NCI-H1694 treated with DMSO at 0.1 percent for 48 hours (cell line): ENCODE data around the gene C1QTNF2.
A peak's percentile ranks its signal among the peaks of the same experiment; 100 is the strongest.
"Not testable (repeated sequence)": the region's sequence is repeated elsewhere in the genome, so short reads cannot be mapped to it uniquely, and the experiment has no call there.

Experiments used
- DNase-seq: peaks from one replicate; lab custom pipeline; 2025; lab: John Stamatoyannopoulos, UW

The C1QTNF2 gene

DNA sequence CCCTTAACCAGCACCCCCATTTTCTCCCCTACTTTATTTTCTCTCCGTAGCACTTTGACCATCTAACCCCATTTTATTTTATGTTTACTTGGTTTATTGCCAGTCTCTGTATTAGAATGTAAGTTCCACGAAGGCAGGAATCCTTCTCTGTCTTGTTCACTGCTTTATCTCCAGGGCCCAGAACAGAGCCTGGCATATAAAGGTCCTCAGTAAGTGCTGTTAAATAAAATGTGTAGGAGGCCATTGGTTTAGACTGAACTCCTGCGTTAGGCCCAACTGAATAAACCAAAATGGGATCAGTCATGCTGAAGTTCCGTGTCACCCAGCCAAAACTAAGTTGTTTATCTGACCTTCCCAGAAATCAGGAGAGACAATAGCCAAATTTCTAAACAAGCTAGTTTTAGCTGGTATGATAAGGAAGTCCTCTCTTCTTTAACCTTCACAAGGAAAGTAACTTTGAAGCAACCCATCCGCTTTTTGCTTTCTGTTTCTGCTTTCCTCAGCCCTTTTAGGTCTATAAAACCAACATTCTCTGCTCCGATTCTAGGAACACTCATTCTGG, 29.0 kb downstream of the C1QTNF2 start:
- DNase-seq: no peak

- not testable (repeated sequence) for DNase-seq
These were observed 29.9 kb downstream of the C1QTNF2 start for GRCh38 chr5:160340513-160340912.

DNA sequence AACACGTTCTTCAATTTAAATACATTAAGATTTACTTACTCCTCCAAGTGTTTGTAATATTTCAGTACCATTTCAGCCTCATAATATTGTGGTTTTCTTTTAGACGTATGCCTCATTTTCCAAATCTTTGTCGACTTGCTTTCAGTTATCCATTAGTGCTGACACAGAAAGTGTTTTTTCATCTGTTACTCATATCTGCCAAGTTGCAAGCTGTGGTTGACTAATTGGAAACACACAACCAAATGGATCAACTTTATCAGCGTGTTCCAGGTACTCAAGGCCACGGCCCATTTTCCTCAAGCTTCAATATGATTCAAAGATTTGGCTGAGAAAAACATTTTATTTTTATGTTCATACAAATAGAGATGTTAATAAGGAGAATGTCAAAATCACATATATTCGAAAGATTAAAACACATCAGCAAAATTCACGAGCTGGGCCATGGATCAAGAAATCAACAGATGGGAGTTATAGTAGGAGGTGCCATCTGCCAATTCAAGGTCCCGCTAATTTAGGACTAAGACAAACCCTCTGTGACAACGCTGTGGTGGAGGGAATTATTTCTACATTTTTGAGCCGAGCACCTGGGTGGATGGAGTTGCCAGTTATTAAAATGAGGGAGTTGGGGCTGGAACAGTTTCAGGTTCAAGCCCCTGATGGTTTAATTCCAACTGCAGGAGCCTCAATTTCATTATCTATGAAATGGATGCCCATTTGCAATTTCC, 30.9 kb downstream of the C1QTNF2 start:
- peak; percentile 96 for DNase-seq

- not testable (repeated sequence) for DNase-seq
These were observed 35.7 kb downstream of the C1QTNF2 start for GRCh38 chr5:160334716-160335115.

DNA sequence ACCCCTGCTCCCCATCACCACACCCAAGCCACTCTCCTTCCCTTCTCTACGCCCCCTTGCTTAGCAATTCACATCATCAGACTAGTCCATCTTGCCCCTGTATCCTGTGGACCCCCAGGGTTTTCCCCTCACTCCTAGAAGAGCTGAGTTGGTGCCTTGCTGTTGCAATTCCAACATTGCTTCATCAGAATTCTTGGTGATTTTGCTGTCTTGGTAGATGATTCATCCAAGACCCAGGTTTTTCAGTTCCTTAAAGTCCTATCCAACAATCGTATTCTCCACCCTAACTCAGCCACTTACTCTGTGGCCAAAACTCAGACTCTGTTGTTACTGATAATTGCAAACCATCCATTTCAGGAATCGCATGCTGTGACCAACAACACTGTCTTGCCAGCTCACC, 36.7 kb downstream of the C1QTNF2 start:
- no peak for DNase-seq

DNA sequence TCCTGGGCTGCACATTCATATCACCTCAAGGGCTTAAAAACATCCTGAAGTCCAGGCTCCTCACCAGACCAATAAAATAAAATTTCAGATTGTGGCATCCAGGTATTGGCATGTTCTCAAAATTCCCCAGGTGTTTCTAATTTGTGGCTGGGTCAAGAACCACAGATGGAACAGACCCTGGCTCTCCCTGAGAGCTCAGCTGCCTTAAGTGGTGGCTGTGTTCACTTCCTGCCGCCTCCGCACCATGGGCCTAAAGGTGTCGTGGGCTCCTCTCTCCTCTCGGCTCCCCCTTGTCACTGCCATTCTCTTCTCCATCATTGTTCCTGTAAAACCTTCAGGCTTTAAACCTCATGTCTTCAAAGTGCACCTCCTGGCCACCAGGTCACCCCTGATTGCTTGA, 40.2 kb downstream of the C1QTNF2 start:
- no peak for DNase-seq

DNA sequence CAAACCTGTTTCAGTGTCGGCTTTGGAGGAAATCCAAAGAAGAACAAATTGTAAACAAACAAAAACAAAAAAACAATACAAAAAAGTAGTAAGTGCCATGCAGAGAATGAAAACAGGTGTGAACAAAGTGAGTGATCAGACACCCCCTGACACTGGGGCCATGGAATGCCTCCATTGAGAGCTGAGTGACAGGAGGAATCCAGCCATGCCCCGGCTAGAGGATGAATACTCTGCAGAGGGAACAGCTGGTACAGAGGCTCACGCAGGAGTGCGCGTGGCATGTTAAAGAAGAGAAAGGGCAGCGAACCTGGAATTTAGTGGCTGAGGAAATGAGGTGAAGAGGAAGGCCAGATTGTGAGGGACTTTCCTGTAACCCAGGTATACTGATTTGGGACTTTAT, 42.6 kb downstream of the C1QTNF2 start:
- no peak for DNase-seq

DNA sequence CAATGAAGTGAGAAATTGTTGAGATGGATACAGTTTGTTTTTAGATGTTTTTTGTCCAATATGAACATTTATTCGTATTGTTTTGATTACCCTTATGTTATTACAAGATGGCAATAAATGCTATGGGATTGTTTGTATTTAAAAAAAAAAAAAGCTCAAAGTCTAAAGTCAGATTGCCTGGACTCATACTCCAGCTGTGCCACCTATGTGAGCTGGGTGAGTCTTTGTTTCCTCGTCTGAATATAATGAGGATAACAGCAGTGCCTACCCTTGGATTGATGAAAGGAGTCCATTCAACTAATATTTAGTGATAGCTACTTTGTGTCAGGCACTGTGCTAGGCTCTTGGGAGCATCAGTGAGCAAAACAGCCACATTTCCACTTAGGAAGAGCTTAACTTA, 43.4 kb downstream of the C1QTNF2 start:
- DNase-seq: no peak

DNA sequence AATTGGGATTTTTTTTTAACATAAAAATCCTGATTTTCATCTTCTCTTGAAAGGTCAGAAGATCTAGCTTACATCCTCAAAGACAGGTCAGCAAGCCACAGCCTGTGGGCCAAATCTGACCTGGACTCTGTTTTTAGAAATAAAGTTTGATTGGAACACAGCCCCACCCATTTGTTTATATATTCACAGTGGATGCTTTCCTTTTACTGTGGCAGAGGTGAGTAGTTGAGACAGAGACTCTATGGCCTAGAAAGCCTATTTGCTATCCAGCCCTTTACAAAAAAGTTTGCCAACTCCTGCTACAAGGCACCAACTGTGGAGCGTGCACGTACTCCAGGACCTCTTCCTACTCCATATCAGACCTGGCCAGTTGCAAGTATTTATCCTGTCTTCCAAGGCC, 44.7 kb downstream of the C1QTNF2 start:
- DNase-seq: no peak

DNA sequence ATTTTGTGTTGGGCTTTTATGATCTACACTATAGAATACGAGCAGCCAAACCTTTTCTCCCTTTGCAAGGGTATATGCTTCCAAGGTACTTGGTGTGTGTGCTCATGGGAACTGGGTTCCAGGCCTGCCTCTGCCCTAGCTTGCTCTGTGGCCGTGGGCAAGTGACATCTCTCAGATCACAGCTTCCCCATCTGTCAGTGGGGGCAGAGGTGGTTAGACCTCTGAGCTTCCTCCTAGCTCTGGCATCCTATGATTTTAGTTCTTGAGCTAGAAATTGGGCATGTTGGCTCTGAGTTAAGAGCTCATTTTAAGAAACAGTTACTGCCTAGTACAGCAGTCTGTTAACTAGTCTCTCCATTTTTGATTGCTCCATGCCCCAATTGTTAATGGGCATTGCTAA, 45.5 kb downstream of the C1QTNF2 start:
- no peak for DNase-seq

- no peak for DNase-seq
These were observed 52.0 kb downstream of the C1QTNF2 start for GRCh38 chr5:160318409-160318808.

GRCh38 chr5:160317434-160317833, 53.0 kb downstream of the C1QTNF2 start:
- DNase-seq: no peak

- DNase-seq: no peak
These were observed 54.5 kb downstream of the C1QTNF2 start for GRCh38 chr5:160315968-160316367.

- DNase-seq: no peak
These were observed 57.3 kb downstream of the C1QTNF2 start for GRCh38 chr5:160312960-160313727.

DNA sequence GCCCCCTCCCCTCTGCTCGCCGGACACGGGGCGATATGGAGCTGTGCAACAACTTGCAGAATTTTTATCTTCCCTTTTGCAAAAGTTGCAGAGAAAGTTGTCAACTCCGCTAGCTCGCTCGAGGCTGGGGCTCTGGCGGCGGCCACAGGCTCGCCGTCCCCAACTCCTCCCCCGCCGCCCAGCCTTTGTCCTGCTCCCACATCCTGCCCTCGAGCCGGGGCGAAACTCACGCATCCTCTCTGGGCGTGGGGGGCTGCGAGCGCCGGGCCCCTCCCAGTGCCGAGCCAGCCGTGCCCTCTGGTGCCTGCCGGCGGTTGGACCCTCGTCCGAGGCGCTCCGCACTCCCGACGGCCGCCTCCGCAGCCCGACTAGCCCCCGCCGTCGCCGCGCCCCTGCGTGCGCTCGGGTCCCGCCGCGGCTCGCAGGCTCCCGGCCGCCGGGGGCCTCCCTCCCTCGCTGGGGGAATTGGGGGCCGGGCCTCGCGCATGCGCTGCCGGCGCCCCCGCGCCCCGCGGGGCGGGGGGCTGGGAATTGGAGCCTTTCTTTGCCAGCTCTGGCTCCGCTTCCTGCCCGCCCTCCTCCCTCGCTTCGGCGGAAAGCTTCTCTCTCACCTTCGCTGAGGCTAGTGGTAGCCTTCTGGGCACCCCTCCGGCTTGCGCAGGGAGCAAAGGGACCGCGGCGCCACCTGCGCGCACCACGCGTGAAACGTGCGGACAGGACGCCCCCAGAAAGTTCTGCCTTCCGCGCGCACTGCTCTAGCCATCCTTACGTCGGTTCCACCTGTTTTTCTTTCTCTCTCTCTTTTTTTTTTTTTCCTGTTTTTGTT, 58.1 kb downstream of the C1QTNF2 start, which contains the start of gene CCNJL:
TSS of gene CCNJL (minus strand) at position 431 of the 826 bp plus-strand sequence. CDS start 641 bp downstream, outside the sequence.
- peak; percentile 24 for DNase-seq

GRCh38 chr5:160311491-160312133, 58.8 kb downstream of the C1QTNF2 start:
- no peak for DNase-seq

GRCh38 chr5:160310552-160311295, 59.7 kb downstream of the C1QTNF2 start:
- no peak for DNase-seq

DNA sequence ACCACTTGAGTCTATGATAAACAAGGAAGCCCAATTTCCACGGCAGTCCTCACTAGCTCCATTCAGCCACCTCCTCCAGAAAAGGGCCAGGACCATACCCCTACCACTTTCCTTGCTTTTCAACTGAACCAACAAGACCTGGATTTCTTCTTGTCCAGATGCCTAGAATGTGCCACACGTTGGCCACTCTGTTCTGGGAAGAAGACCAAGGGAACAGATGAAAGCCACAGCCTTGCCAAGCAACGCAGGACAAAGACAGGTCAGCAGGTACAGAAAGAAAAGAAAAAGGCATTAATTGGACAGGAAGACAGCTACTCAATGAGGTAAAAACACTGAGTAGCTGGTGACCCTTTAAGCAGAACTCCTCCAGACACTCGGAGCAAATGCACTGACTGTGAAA, 60.3 kb downstream of the C1QTNF2 start:
- DNase-seq: no peak

GRCh38 chr5:160306696-160307095, 63.7 kb downstream of the C1QTNF2 start:
- DNase-seq: no peak

DNA sequence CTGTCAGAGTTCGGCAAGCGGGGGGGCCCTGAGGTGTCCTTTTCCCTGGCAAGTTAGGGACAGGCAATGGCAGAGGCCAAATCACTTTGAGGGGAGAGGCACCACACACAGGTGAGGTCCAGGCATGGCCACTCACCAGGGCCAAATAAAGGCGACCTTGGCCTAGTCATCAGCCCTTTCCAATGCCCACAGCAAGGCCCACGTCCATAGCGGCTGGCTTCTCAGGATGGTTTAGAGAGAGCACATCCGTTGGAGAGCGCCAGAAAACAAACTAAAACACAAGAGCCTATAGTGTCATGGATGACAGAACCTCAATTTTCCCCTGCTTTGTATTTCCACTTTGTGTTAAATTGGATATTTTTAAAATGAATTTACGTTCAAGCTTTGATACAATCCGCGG, 65.1 kb downstream of the C1QTNF2 start:
- DNase-seq: no peak

DNA sequence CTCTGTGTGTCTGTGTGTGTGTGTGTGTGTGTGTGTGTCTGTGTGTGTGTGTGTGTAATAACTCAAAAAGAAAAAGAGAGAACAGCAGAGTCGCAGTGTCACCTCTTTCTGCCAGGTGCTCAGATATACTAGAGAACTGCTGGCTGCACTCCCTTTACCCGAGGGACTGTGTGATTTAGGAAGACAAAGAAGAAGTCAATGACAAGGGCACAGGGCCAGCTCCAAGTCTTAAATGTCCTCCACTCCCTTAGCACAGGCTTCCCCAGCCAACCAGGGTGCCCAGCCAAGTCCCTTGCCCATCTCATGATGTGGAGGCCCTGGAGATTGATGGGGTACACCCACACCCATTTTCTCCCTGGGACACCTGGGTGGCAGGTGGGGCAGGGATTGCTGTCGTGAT, 66.7 kb downstream of the C1QTNF2 start:
- no peak for DNase-seq
